Raji (cell line): ENCODE measurements around the gene SLAMF1.

ENCODE experiments used
- POLR2A ChIP-seq: IDR thresholded peaks from 2 replicates; pipeline ENCODE4 v1.6.1; 2011; ENCODE audit warnings: low read depth, low read length, control low read depth; ENCODE audit not compliant: insufficient read depth

Gene SLAMF1

DNA sequence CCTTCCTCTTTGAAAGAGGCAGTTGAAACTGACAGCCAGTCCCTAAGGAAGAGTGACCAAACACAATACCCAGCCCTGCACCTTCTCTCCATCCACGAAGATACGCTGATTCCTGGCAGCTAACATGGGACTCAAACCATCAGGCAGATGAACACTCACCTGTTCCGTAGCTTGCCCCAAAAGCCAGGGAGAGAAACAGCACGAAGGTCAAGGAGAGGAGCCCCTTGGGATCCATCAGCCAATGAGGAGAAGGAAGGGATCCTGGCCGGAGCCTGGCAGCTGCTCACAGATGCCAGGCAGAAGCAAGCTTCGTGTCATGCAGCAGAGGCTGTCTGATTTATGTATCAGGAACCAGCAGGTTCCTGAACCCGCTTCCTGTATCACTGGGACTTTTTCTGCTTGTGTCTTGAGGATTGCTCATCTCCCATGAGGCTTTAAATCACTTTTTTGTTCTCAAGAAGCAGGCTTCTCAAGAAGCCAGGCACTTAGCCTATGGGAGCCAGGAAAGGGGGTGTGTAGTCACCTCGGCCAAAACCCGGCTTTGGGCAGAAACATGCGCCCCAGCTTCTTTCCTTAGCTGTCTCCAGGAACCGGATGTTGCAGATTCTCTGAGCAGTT is at the start of gene SLAMF1:
SLAMF1 (minus strand) TSS at position 334 of the 618 bp plus-strand sequence; CDS start at position 235, 99 bp downstream.
- TF ChIP-seq POLR2A: peak; percentile 55; the same call in 1 of the 2 replicates

DNA sequence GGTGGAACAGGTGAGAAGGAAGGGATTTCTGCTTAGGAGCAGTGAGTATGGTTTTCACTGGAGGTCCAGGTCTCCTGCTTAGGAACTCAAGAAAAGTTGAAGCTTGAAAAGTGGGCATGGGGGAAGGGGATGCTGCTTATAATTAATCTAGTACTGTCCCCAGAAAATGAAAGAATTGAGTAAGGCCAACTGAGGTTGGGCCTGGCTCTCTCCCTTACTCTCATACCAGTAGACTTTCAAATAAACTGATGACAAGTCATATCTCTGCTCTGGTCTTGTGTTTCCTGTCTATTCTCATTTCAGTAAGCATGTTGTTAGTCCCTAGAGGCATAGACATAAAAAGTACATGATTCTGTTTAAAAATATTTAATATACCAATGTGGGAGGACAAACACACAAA is 38.4 kb upstream of the SLAMF1 start:
- TF ChIP-seq POLR2A: no peak

DNA sequence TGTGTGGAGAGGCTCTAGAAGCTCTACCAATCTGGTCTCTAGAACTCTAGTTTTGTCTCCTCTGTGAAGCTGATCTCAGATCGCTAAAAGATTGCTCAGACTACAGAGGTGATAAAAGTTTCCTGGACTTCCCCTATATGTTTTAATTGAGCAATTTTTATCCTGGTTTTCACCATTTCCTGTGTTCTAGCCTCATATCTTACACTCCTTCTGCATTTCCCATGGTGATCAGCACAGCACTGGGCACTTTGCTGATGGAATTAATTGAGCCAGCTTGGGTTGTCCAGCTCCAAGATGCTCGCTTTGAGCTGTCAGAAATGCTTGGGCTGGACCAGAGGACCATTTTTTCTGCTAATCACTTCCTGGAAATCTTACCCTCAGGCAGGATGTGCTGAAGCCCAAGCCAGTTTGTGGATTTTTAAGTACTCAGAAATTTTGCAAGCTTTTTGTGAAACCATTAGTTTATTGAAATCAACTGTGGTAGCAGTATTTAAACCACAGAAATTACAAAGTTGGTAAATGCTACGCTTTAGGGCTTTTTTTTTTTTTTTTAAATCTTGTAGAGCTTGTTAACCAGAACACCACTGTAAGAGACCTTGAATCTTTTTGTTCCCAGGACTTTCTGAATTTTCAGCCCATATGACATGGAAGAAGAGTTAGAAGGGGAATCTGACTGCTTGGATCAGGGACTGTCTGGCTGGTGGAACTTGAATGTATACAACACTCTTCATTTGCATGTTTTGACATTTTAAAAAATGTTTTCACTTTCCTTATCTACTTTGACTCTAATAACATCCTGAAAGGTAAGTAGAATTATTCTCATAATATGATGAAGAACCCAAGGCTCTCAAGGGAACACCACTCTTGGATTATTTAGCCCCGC is 36.4 kb upstream of the SLAMF1 start:
- no peak for TF ChIP-seq POLR2A

DNA sequence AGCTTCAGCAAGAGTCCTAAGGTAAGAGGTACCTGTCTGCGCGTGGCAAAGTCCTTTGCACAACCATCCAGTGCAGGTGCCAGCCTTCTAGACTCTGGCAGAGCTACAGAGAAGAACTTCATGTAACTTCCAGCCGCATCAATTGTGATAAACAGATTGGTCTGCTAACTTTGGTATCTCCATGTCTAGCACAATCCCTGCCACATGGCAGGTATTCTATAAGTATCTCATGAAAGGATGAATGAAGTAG is 35.0 kb upstream of the SLAMF1 start:
- no peak for TF ChIP-seq POLR2A

DNA sequence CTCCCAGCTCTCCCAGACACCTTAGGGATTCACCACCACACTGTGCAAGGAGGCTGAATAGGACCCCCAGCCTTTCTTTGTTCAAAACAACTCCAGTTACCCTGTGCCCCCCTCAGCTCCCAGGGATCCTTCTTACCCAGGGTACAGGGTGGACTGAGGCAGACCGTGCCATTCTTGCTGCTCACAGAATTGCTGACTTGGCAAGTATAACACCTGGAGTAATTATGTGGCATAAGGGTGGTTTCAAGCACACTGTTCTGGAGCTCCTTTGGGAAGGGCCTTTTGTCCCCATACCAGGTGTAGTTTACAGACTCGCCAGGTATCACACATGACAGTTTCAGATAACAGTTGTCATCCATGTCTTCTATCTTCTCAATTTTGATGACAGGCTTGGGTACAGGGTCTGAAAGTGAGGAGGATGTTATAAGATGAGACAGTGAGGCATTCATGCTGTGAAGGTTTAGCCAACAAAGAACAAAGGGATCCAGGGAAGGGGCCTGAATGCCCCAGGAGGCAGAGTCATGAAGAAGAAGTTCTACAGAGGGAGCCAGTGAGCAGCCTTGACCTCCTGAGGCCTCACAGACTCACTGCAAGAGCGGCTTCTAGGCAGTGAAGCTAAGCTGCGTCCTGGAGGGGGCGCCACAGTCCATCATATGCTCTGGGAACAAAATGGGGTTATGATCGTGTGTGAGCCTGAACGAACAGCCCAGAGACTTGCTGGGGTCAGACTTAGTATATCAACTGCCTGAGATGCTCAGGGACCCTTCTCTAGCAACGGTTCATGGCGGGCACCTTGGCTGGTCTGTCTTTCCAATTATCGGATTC is 34.4 kb upstream of the SLAMF1 start:
- no peak for TF ChIP-seq POLR2A

- TF ChIP-seq POLR2A: no peak
These were observed 33.6 kb upstream of the SLAMF1 start for GRCh38 chr1:160680399-160680798.

DNA sequence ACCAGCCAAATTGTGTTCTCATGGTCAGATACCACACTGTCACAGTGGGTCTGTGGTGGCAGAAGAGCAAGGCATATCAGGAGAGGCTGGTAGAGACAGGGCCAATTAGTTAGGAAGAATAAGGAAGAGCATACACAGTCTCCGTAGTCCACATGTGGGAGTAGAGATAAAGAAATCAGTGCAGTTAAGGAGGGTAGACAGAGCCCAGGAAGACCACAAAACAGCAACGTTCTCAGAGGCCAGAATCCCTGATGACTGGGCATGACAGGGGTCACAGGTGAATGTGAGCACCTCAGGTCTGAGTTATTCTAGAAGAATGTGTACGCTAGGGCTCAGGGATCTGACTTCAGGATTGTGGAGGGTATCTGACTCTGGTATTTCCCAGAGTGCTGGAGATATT is 33.0 kb upstream of the SLAMF1 start:
- TF ChIP-seq POLR2A: no peak

- no peak for TF ChIP-seq POLR2A
These were observed 30.2 kb upstream of the SLAMF1 start for GRCh38 chr1:160676869-160677597.

DNA sequence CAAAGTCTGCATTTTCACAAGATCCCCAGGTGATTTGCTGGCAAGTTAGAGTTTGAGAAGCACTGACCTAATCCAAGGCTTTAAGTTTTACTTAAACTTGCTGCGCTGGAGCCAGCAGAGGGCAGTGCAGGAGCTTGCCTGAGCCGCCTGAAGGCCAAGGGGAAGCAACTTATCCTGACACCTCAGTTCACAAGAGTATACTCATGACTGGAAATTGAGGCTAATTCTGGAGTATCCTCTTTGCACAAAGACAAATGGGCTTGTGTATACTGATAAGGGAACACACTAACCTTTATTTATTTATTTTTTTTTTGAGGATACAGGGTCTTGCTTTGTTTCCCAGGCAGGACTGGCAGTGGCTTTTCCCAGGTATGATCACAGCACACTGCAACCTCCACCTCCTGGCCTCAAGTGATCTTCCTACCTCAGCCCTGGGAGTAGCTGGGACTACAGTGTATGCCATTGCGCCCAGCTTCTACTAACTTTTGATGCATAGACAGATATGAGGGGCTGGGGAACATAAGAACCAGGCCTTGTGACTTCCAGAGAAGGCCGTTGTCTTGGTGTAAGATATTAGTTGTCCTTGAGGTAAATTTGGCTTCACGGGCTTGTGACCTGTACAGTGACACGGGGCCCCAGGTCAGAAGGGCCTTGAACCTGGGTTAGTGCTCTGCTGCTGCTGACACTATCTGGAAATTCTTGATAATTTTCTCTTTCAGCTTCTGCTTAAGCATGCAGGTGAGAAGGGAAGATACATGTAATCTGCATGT is 29.0 kb upstream of the SLAMF1 start:
- no peak for TF ChIP-seq POLR2A

DNA sequence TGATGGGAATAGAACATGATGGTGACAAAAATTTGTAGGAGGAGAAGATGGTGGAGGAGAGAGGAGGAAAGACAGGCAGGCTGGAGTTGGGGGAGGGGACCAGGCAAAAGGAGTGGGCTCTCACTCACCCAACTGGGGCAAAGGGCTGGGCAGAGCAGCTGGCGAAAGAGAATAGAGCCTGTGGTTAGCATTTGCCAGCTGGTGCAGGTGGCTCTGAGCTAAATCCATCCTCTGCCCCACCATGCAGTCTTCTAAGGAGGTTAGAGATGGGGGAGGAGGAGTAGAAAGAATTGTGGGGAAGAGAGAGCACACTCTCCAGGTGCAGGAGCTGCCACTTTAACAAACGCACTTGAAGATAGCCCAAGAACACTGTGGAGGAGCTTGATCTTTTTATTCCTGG is 27.6 kb upstream of the SLAMF1 start:
- no peak for TF ChIP-seq POLR2A

DNA sequence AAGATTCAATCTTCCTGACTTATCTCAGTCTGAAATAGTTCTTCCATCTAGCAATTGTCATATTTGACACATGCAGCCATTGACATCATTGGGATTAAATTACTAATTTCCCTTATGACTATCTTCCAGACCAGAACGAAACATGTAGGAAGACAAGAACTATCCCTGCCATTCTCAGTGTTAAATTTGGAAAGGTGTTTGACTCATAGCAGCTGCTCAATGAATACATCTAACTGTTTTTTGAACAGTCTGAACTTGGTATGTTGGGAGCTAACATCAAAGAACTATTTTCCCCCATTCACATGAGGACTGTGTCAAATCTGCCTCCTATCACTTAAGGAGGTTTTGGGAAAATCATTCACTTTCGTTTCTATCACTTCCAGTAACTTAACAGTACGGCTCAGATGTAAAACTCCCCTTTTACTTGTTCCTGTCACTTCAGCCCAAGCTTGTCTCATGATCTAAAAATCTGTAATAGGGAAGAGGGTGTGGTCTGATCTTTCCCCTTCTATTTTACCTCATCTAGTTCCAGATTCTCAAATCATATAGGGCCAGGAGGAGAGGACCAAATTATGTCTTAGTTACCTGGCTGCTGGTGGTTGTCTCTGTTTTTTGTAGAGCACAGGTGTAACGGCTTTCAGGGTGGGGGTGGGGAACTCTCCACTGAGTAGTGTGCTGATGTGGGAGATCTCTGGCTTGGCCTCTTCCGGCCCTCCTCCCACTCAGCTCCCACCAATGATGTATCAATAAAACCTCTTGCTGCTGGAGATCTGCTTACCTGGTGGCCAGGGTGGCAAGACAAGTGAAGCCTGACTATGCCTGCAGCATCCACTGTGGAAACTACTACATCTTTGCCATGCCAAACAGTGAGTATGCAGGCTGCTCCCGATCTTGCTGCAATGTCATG is 26.2 kb upstream of the SLAMF1 start:
- TF ChIP-seq POLR2A: no peak

GRCh38 chr1:160671603-160672517 is 25.0 kb upstream of the SLAMF1 start:
- TF ChIP-seq POLR2A: no peak
